ENCODE data around the gene SELENOF.

- TF ChIP-seq TAF1 (IDR thresholded peaks at IDR 0.05; ENCODE audit: borderline replicate concordance, low read depth, low read length) (no peak), POLR2A (IDR thresholded peaks at IDR 0.05; ENCODE audit: low read depth, low read length) (no peak)
Observed at GRCh38 chr1:86848654-86849053, 65.3 kb downstream of the SELENOF start.

Data from GM12892 (cell line).